ENCODE measurements around the gene VPS54. TPM values are rescaled to one million over a fixed set of nuclear protein-coding genes. Genes with fewer than 3 reads are reported as not detected.

Gene VPS54
- total RNA-seq, 4 donors from 2014 or later, result 19.0 to 24.1 (median 23.4) TPM

DNA sequence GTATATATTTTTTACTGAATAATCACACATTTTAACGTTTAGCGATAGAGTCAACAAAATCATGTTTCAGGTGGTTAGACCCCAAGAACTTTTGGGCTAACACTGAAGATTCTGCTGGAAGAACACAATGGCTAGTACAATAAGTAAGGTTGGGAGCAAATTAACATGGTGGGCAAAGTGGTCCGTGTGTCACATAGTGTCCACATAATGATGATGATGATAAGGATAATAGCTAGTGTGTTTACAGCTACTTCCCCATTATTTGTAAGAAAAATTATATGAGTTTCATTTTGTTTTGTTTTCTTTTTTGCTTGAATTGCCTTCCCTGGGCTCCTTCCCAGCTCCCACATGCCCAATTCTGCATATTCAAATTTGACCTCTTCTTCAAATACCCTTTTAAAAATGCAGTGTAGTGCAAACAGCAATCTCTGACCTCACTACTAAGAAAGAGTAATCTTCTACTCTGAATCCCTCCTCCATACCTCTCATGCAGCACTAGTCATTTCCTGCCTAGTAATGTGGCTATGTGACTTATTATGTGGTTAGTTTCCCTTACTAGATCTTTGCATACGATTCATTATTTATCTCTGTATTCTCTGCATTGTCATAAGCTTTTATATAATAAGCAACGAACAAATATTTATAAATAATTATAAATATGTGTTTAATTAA lies 16.9 kb upstream of the VPS54 start:
- WGBS, result 75% methylated on average over 5 of the region's 5 CpGs
- intact Hi-C loops (cut with DNase I), result no loop called here
- TF ChIP-seq, protein P1, sequence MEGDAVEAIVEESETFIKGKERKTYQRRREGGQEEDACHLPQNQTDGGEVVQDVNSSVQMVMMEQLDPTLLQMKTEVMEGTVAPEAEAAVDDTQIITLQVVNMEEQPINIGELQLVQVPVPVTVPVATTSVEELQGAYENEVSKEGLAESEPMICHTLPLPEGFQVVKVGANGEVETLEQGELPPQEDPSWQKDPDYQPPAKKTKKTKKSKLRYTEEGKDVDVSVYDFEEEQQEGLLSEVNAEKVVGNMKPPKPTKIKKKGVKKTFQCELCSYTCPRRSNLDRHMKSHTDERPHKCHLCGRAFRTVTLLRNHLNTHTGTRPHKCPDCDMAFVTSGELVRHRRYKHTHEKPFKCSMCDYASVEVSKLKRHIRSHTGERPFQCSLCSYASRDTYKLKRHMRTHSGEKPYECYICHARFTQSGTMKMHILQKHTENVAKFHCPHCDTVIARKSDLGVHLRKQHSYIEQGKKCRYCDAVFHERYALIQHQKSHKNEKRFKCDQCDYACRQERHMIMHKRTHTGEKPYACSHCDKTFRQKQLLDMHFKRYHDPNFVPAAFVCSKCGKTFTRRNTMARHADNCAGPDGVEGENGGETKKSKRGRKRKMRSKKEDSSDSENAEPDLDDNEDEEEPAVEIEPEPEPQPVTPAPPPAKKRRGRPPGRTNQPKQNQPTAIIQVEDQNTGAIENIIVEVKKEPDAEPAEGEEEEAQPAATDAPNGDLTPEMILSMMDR (IDR thresholded peaks at IDR 0.05), result no peak
- no peak for TF ChIP-seq EP300 (IDR thresholded peaks at IDR 0.05)
- no peak for TF ChIP-seq POLR2A (IDR thresholded peaks at IDR 0.05; ENCODE audit: low read depth)
- no peak for TF ChIP-seq POLR2AphosphoS5 (IDR thresholded peaks at IDR 0.05)
- Histone ChIP-seq H3K27me3 (no peaks in the 10 kb centered on the region), H3K36me3 (no peaks in the 10 kb centered on the region), H3K27ac (replicated peaks in 1 of 4) (no peak overlapping the region), H3K9me3 (no peaks in the 10 kb centered on the region), H3K4me3 (no peak overlapping the region), H3K4me1 (no peaks in the 10 kb centered on the region)
- DNase-seq (ENCODE audit: extremely low spot score), result no peak

DNA sequence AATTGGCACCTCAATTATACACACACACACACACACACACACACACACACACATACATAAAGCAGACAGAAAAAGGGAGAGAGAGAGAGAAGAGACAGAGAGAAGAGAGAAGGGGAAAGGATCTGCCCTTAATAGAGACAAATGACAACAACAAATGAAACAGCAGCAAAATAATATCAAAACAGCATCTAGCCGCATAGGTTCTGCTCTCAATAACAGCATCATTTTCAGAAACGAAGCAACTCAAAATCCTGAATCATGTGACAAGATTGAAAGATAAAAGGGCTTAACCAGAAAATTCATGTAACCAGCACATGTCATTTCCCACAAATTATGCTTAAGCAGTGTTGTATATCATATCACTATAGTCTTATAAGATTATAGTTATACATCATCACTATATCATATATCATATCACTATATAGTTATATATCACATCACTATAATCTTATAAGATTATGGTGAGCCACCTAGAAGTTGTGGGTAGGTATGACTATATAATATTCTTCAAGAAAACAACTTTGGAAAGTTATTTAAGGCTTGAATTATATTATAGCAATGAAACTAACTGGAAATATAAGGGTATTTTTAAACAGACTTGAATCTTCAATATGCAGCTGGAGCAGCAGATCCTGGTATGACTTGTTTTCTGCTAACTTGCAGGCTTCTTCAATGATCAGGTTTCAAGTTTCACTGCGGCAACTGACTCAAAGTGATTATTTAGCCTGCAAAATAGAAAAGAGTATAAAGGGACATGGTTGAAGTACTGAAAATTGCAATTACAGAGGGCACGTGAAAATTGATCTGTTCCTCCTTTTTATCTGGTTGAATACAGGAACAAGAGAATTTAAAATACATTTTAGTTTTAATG lies 16.1 kb upstream of the VPS54 start:
- no peaks in the 10 kb centered on the region for H3K4me1 ChIP-seq
- H3K4me3 ChIP-seq, result no peak overlapping the region
- no peak for DNase-seq (ENCODE audit: extremely low spot score)
- intact Hi-C loops (cut with DNase I), result no loop called here
- H3K27me3 ChIP-seq, result no peaks in the 10 kb centered on the region
- no peak for TF ChIP-seq EP300 (IDR thresholded peaks at IDR 0.05)
- no peak for TF ChIP-seq POLR2AphosphoS5 (IDR thresholded peaks at IDR 0.05)
- TF ChIP-seq, protein P1 (IDR thresholded peaks at IDR 0.05), result no peak
- no peak for TF ChIP-seq POLR2A (IDR thresholded peaks at IDR 0.05; ENCODE audit: low read depth)
- no peaks in the 10 kb centered on the region for H3K9me3 ChIP-seq
- no peaks in the 10 kb centered on the region for H3K36me3 ChIP-seq
- H3K27ac ChIP-seq (replicated peaks in 1 of 4), result no peak overlapping the region
- WGBS, result 72% methylated on average over 4 of the region's 4 CpGs

DNA sequence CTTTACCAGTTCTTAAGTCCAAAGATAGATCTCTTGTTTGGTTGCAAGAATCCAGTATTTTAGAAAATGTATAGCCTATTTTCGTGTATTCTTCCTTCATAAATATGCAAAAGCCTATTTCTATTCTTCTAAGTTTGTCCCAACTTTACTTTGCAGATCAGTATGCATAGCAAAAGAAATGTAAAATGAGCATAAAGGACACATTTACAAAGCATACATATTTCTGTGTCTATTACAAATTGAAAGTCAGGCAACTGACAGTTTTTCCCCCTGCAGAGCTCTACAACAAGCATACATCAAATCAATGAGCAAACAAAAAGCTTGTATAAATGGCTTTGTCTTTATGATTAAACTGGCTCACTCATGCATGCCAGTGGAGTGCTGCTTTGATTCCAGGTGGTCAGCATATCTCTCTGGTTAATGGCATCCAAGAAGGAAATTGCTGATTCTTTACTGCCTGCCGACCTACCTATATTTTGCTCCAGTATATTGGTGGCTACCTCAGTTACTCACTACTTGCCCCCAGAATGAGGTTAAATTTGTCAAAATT lies 10.0 kb upstream of the VPS54 start:
- WGBS, result 75% methylated on average over 2 of the region's 2 CpGs
- intact Hi-C loops (cut with DNase I), result no loop called here

DNA sequence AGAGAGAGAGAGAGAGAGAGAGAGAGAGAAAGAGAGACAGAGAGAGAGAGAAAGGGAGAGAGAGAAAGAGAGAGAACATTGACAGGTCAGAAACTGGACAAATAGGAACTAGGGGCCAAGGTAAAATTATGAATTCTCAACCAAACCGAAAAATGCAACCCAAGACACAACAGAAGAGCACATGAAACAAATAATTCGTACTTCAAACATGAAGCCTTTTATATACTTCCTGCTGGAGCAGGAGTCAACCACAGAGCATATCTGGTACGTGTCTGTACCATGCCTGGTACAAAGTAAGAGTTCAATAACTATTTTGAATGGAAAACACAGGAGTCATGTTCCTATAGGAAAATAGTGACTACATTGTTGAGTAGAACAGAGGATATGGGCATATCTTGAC lies 6.5 kb upstream of the VPS54 start:
- no peak for TF ChIP-seq POLR2A (IDR thresholded peaks at IDR 0.05; ENCODE audit: low read depth)
- TF ChIP-seq POLR2AphosphoS5 (IDR thresholded peaks at IDR 0.05), result no peak
- TF ChIP-seq, protein P1 (IDR thresholded peaks at IDR 0.05), result no peak
- no peak overlapping the region for H3K4me3 ChIP-seq
- 88% methylated on average over 3 of the region's 3 CpGs for WGBS
- no peak for DNase-seq (ENCODE audit: extremely low spot score)
- no peak overlapping the region for H3K27ac ChIP-seq (replicated peaks in 1 of 4)
- no peaks in the 10 kb centered on the region for H3K36me3 ChIP-seq
- intact Hi-C loops (cut with DNase I), result no loop called here
- H3K9me3 ChIP-seq, result no peaks in the 10 kb centered on the region
- peaks cover under 1 to 3% (median 2%) of the 10 kb centered on the region in 4 donors for H3K4me1 ChIP-seq
- peaks cover 0 to 4% (median 0%) of the 10 kb centered on the region in 4 donors for H3K27me3 ChIP-seq

More for the DNA sequence above, 10.0 kb upstream of the VPS54 start:
- no peak for DNase-seq (ENCODE audit: extremely low spot score)
- Histone ChIP-seq H3K27me3 (peaks cover 0 to 4% (median 0%) of the 10 kb centered on the region in 4 donors), H3K9me3 (no peaks in the 10 kb centered on the region), H3K27ac (replicated peaks in 1 of 4) (no peak overlapping the region), H3K4me3 (no peak overlapping the region), H3K4me1 (no peaks in the 10 kb centered on the region), H3K36me3 (no peaks in the 10 kb centered on the region)
- TF ChIP-seq POLR2AphosphoS5 (IDR thresholded peaks at IDR 0.05) (no peak), EP300 (IDR thresholded peaks at IDR 0.05) (no peak), POLR2A (IDR thresholded peaks at IDR 0.05; ENCODE audit: low read depth) (no peak)
- TF ChIP-seq, protein P1 (IDR thresholded peaks at IDR 0.05), result no peak

Data from esophagus muscularis mucosa (tissue), 4 donors.